ENCODE results near the gene IRAK2.

- TF ChIP-seq CTCF (IDR thresholded peaks at IDR 0.05; ENCODE audit: borderline replicate concordance, extremely low read depth, low read length, poor library complexity, severe bottlenecking) (no peak), EZH2 (IDR thresholded peaks at IDR 0.05; ENCODE audit: borderline replicate concordance, low read depth, low read length, severe bottlenecking) (no peak)
Observed at GRCh38 chr3:10192953-10193691, 28.4 kb downstream of the IRAK2 start.

Measured in DND-41 (cell line).